ES-I3 (cell line): ENCODE data around the gene BASP1.

Experiments used
- H3K36me3 ChIP-seq: 2 replicates; pipeline ENCODE4 v1.6.1; 2013; ENCODE audit warnings: mild to moderate bottlenecking, low read length, control low read depth, moderate library complexity; ENCODE audit not compliant: insufficient read depth
- H3K4me1 ChIP-seq: 2 replicates; pipeline ENCODE4 v1.6.1; 2013; ENCODE audit warnings: mild to moderate bottlenecking, control low read depth, low read length; ENCODE audit not compliant: insufficient read depth
- H3K9ac ChIP-seq: 2 replicates; pipeline ENCODE4 v1.6.1; 2013; ENCODE audit warnings: low read depth, mild to moderate bottlenecking, low read length, moderate library complexity
- H3K9me3 ChIP-seq: 2 replicates; pipeline ENCODE4 v1.6.1; 2013; ENCODE audit warnings: mild to moderate bottlenecking, low read length, moderate library complexity; ENCODE audit not compliant: control insufficient read depth, insufficient read depth

The BASP1 gene

GRCh38 chr5:17260549-17260948 is 43.1 kb downstream of the BASP1 start:
- peaks cover 6% of the 10 kb centered on the region; the same call in 1 of the 2 replicates for H3K4me1 ChIP-seq
- H3K9ac ChIP-seq: no peak overlapping the region
- H3K9me3 ChIP-seq: peaks cover 4% of the 10 kb centered on the region; the same call in 1 of the 2 replicates
- H3K36me3 ChIP-seq: peaks cover 9% of the 10 kb centered on the region

- peaks cover 9% of the 10 kb centered on the region for H3K36me3 ChIP-seq
- H3K4me1 ChIP-seq: peaks cover 6% of the 10 kb centered on the region; the same call in 1 of the 2 replicates
- H3K9ac ChIP-seq: no peak overlapping the region
- peaks cover 4% of the 10 kb centered on the region; the same call in 1 of the 2 replicates for H3K9me3 ChIP-seq
Measured at GRCh38 chr5:17261075-17261474, 43.6 kb downstream of the BASP1 start.

GRCh38 chr5:17265041-17265440 is 47.6 kb downstream of the BASP1 start:
- Histone ChIP-seq H3K4me1 (peaks cover 6% of the 10 kb centered on the region; the same call in 1 of the 2 replicates), H3K9ac (no peak overlapping the region), H3K9me3 (no peaks in the 10 kb centered on the region), H3K36me3 (peaks cover 3% of the 10 kb centered on the region)

DNA sequence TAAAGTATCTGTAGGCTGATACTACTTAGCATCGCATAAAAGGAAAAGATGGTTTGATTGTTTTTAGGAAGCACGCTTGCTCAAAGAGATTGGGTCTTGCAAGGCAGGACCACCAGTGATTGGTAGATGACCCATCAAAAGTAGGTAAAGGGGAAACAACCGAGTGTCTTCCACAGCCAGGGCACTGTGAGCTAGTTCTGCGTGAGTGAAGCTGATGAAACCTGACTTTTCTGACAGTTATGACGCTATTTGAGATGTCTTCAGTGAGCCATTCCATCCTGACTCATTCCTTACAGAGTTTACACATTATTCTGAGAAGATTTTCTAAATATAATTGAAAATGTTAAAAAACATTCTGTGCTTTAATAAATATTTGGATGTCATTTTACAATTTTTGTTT is 49.7 kb downstream of the BASP1 start:
- H3K36me3 ChIP-seq: peaks cover 3% of the 10 kb centered on the region
- H3K4me1 ChIP-seq: no peaks in the 10 kb centered on the region
- no peak overlapping the region for H3K9ac ChIP-seq
- H3K9me3 ChIP-seq: no peaks in the 10 kb centered on the region

GRCh38 chr5:17269201-17269600 is 51.8 kb downstream of the BASP1 start:
- Histone ChIP-seq H3K9ac (no peak overlapping the region), H3K9me3 (no peaks in the 10 kb centered on the region), H3K4me1 (no peaks in the 10 kb centered on the region), H3K36me3 (no peaks in the 10 kb centered on the region)

GRCh38 chr5:17272111-17272510 is 54.7 kb downstream of the BASP1 start:
- peaks cover 3% of the 10 kb centered on the region; the same call in 1 of the 2 replicates for H3K36me3 ChIP-seq
- no peaks in the 10 kb centered on the region for H3K9me3 ChIP-seq
- no peak overlapping the region for H3K9ac ChIP-seq
- no peaks in the 10 kb centered on the region for H3K4me1 ChIP-seq

DNA sequence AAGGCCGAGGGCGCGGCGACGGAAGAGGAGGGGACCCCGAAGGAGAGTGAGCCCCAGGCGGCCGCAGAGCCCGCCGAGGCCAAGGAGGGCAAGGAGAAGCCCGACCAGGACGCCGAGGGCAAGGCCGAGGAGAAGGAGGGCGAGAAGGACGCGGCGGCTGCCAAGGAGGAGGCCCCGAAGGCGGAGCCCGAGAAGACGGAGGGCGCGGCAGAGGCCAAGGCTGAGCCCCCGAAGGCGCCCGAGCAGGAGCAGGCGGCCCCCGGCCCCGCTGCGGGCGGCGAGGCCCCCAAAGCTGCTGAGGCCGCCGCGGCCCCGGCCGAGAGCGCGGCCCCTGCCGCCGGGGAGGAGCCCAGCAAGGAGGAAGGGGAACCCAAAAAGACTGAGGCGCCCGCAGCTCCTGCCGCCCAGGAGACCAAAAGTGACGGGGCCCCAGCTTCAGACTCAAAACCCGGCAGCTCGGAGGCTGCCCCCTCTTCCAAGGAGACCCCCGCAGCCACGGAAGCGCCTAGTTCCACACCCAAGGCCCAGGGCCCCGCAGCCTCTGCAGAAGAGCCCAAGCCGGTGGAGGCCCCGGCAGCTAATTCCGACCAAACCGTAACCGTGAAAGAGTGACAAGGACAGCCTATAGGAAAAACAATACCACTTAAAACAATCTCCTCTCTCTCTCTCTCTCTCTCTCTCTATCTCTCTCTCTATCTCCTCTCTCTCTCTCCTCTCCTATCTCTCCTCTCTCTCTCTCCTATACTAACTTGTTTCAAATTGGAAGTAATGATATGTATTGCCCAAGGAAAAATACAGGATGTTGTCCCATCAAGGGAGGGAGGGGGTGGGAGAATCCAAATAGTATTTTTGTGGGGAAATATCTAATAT is 58.1 kb downstream of the BASP1 start:
- Histone ChIP-seq H3K4me1 (no peaks in the 10 kb centered on the region), H3K9ac (no peak overlapping the region), H3K36me3 (peaks cover 3% of the 10 kb centered on the region; the same call in 1 of the 2 replicates)

GRCh38 chr5:17276445-17276844 is 59.0 kb downstream of the BASP1 start:
- no peaks in the 10 kb centered on the region for H3K4me1 ChIP-seq
- no peak overlapping the region for H3K9ac ChIP-seq
- H3K9me3 ChIP-seq: no peaks in the 10 kb centered on the region
- H3K36me3 ChIP-seq: peaks cover 3% of the 10 kb centered on the region; the same call in 1 of the 2 replicates

More for the DNA sequence above, 58.1 kb downstream of the BASP1 start:
- H3K9me3 ChIP-seq: no peaks in the 10 kb centered on the region

GRCh38 chr5:17277907-17278306 is 60.5 kb downstream of the BASP1 start:
- peaks cover 3% of the 10 kb centered on the region; the same call in 1 of the 2 replicates for H3K36me3 ChIP-seq
- H3K9ac ChIP-seq: no peak overlapping the region
- no peaks in the 10 kb centered on the region for H3K9me3 ChIP-seq
- H3K4me1 ChIP-seq: peaks cover 5% of the 10 kb centered on the region; the same call in 1 of the 2 replicates

GRCh38 chr5:17278931-17279330 is 61.5 kb downstream of the BASP1 start:
- peaks cover 5% of the 10 kb centered on the region; the same call in 1 of the 2 replicates for H3K4me1 ChIP-seq

GRCh38 chr5:17279487-17279886 is 62.1 kb downstream of the BASP1 start:
- Histone ChIP-seq H3K4me1 (peaks cover 5% of the 10 kb centered on the region; the same call in 1 of the 2 replicates), H3K9me3 (no peaks in the 10 kb centered on the region), H3K9ac (no peak overlapping the region), H3K36me3 (peaks cover 3% of the 10 kb centered on the region; the same call in 1 of the 2 replicates)

More at GRCh38 chr5:17278931-17279330, 61.5 kb downstream of the BASP1 start:
- peaks cover 3% of the 10 kb centered on the region; the same call in 1 of the 2 replicates for H3K36me3 ChIP-seq
- H3K9me3 ChIP-seq: no peaks in the 10 kb centered on the region
- no peak overlapping the region for H3K9ac ChIP-seq

DNA sequence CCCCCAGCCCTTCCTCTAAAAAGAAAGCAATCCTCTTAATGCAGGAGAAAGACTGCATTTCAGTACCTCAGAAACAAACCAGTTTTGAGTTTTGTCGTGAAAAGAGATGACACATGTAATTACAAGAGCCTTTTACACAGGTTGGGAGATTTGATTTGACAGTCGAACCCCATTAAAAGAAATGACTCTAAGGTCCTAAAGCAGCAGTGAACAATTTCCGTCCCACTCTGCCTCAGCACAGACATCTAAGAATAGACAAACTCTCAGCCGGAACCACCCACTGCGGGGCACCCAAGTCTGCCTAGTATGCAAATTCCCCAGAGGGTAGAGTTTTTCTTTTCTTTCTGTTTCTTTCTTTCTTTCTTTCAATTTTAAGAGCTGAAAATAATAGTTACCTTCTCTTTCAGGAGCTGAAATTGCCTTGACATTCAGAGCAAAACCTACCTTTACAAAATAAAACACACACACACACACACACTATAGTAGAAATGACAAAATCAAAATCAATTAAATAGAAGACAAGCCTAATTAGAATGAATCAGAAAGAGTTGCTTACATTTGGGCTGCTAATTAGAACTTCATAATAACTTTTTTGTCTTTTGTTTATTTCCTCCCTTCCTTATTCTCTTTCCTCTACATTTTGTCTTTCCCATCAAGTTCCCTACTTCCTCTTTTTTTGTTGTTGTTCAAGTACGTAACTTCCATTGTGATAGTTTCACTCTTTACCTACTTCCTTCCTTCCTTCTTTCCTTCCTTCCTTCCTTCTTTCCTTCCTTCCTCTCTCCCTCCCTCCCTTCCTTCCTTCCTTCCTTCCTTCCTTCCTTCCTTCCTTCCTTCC is 65.1 kb downstream of the BASP1 start:
- Histone ChIP-seq H3K36me3 (no peaks in the 10 kb centered on the region), H3K9me3 (no peaks in the 10 kb centered on the region; the same call in 1 of the 2 replicates), H3K9ac (no peak overlapping the region), H3K4me1 (peaks cover 5% of the 10 kb centered on the region; the same call in 1 of the 2 replicates)

GRCh38 chr5:17283121-17283415 is 65.6 kb downstream of the BASP1 start:
- Histone ChIP-seq H3K4me1 (peaks cover 5% of the 10 kb centered on the region; the same call in 1 of the 2 replicates), H3K9me3 (peaks cover 5% of the 10 kb centered on the region; the same call in 1 of the 2 replicates), H3K9ac (no peak overlapping the region), H3K36me3 (no peaks in the 10 kb centered on the region)

DNA sequence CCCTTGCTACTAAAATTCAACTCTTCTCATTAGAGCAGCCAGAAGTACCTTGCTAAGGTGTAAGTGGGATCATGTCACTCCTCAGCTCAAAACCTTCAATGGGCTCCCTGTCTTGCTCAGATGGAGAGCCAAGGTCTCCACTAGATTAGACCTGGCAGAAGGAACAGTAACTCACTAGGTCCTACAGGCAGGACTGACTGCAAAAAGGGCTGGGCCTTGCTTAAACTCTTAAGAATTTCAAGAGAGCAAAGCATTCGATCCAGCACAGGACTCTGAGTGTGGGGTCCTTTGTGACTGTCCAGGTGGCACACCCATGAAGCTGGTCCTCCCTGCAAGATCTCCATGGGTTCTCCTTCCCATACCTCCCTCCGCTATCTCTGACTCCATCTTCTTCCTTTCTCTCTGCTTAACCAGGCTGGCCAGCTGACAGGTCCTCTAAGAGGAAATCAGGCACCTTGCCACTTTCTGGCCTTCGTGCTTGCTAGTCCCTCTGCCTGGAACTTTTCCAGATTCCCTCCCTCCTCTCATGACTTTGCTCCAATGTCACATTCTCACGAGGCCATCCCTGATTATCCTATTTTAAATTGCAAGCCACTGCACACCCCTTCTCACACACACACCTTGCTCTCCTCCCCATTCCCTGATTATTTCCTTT is 70.2 kb downstream of the BASP1 start:
- no peaks in the 10 kb centered on the region for H3K36me3 ChIP-seq
- H3K9ac ChIP-seq: no peak overlapping the region
- H3K9me3 ChIP-seq: peaks cover 5% of the 10 kb centered on the region; the same call in 1 of the 2 replicates
- no peaks in the 10 kb centered on the region for H3K4me1 ChIP-seq
